ENCODE results near the gene TRPV4.

DNA sequence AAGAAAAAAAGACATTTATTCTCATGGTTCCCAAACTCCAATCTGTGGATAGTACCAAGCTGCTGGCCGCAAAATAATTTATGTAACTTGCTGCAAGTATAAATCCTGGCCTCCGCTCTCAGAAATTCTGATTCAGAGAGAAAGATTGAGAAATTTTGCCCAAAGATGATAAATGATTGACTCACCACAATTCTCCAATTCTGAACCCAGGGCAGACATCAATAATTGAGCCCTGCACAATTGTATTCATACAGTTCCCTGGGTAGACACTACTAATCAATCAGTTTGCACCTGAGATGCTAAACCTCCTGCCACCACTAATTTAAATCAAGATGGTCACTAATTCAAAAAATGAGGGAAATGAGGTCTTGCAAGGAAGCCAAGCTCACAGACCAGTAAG lies 38.2 kb downstream of the TRPV4 start:
- TF ChIP-seq CTCF (conservative IDR thresholded peaks at IDR 0.05; ENCODE audit: low read depth in 2 of 2) (no peak), ZNF114 (CRISPR knock-in tag; IDR thresholded peaks at IDR 0.05) (no peak), CREB1 (CRISPR knock-in tag; IDR thresholded peaks at IDR 0.05; ENCODE audit: low read depth) (no peak), POLR2AphosphoS5 (IDR thresholded peaks at IDR 0.05; ENCODE audit: low read depth) (no peak), EZH2phosphoT487 (IDR thresholded peaks at IDR 0.05; ENCODE audit: unreplicated experiment) (no peak), EZH2 (IDR thresholded peaks at IDR 0.05; ENCODE audit: low read depth, unreplicated experiment) (no peak), STAT1 (IDR thresholded peaks at IDR 0.05; ENCODE audit: unreplicated experiment) (no peak), ETS1 (IDR thresholded peaks at IDR 0.05) (no peak), ZNF331 (CRISPR knock-in tag; IDR thresholded peaks at IDR 0.05; ENCODE audit: low read depth) (no peak), NANOG (IDR thresholded peaks at IDR 0.05; ENCODE audit: borderline replicate concordance) (no peak)
- TF ChIP-seq, protein P1, sequence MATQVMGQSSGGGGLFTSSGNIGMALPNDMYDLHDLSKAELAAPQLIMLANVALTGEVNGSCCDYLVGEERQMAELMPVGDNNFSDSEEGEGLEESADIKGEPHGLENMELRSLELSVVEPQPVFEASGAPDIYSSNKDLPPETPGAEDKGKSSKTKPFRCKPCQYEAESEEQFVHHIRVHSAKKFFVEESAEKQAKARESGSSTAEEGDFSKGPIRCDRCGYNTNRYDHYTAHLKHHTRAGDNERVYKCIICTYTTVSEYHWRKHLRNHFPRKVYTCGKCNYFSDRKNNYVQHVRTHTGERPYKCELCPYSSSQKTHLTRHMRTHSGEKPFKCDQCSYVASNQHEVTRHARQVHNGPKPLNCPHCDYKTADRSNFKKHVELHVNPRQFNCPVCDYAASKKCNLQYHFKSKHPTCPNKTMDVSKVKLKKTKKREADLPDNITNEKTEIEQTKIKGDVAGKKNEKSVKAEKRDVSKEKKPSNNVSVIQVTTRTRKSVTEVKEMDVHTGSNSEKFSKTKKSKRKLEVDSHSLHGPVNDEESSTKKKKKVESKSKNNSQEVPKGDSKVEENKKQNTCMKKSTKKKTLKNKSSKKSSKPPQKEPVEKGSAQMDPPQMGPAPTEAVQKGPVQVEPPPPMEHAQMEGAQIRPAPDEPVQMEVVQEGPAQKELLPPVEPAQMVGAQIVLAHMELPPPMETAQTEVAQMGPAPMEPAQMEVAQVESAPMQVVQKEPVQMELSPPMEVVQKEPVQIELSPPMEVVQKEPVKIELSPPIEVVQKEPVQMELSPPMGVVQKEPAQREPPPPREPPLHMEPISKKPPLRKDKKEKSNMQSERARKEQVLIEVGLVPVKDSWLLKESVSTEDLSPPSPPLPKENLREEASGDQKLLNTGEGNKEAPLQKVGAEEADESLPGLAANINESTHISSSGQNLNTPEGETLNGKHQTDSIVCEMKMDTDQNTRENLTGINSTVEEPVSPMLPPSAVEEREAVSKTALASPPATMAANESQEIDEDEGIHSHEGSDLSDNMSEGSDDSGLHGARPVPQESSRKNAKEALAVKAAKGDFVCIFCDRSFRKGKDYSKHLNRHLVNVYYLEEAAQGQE (IDR thresholded peaks at IDR 0.05; ENCODE audit: unreplicated experiment), result no peak
- TF ChIP-seq, protein P2, sequence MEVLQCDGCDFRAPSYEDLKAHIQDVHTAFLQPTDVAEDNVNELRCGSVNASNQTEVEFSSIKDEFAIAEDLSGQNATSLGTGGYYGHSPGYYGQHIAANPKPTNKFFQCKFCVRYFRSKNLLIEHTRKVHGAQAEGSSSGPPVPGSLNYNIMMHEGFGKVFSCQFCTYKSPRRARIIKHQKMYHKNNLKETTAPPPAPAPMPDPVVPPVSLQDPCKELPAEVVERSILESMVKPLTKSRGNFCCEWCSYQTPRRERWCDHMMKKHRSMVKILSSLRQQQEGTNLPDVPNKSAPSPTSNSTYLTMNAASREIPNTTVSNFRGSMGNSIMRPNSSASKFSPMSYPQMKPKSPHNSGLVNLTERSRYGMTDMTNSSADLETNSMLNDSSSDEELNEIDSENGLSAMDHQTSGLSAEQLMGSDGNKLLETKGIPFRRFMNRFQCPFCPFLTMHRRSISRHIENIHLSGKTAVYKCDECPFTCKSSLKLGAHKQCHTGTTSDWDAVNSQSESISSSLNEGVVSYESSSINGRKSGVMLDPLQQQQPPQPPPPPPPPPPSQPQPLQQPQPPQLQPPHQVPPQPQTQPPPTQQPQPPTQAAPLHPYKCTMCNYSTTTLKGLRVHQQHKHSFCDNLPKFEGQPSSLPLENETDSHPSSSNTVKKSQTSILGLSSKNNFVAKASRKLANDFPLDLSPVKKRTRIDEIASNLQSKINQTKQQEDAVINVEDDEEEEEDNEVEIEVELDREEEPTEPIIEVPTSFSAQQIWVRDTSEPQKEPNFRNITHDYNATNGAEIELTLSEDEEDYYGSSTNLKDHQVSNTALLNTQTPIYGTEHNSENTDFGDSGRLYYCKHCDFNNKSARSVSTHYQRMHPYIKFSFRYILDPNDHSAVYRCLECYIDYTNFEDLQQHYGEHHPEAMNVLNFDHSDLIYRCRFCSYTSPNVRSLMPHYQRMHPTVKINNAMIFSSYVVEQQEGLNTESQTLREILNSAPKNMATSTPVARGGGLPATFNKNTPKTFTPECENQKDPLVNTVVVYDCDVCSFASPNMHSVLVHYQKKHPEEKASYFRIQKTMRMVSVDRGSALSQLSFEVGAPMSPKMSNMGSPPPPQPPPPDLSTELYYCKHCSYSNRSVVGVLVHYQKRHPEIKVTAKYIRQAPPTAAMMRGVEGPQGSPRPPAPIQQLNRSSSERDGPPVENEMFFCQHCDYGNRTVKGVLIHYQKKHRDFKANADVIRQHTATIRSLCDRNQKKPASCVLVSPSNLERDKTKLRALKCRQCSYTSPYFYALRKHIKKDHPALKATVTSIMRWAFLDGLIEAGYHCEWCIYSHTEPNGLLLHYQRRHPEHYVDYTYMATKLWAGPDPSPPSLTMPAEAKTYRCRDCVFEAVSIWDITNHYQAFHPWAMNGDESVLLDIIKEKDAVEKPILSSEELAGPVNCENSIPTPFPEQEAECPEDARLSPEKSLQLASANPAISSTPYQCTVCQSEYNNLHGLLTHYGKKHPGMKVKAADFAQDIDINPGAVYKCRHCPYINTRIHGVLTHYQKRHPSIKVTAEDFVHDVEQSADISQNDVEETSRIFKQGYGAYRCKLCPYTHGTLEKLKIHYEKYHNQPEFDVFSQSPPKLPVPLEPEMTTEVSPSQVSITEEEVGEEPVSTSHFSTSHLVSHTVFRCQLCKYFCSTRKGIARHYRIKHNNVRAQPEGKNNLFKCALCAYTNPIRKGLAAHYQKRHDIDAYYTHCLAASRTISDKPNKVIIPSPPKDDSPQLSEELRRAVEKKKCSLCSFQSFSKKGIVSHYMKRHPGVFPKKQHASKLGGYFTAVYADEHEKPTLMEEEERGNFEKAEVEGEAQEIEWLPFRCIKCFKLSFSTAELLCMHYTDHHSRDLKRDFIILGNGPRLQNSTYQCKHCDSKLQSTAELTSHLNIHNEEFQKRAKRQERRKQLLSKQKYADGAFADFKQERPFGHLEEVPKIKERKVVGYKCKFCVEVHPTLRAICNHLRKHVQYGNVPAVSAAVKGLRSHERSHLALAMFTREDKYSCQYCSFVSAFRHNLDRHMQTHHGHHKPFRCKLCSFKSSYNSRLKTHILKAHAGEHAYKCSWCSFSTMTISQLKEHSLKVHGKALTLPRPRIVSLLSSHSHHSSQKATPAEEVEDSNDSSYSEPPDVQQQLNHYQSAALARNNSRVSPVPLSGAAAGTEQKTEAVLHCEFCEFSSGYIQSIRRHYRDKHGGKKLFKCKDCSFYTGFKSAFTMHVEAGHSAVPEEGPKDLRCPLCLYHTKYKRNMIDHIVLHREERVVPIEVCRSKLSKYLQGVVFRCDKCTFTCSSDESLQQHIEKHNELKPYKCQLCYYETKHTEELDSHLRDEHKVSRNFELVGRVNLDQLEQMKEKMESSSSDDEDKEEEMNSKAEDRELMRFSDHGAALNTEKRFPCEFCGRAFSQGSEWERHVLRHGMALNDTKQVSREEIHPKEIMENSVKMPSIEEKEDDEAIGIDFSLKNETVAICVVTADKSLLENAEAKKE (CRISPR knock-in tag; IDR thresholded peaks at IDR 0.05), result no peak

Measured in GM23338 (cell line).